GM13976 (cell line): ENCODE results near the gene DSCAM.

ENCODE experiments used
- DNase-seq: peaks from one replicate; pipeline ENCODE4 v3.0.0; 2012; ENCODE audit warnings: low spot score
- CTCF ChIP-seq: IDR thresholded peaks from 2 replicates; pipeline ENCODE4 v1.5.1; 2012; ENCODE audit warnings: borderline replicate concordance, mild to moderate bottlenecking; ENCODE audit not compliant: insufficient read depth; ENCODE audit errors: extremely low read depth, missing control alignments, control extremely low read depth
- in situ Hi-C: fragments of 300-500 bp; cut with MboI; formaldehyde crosslinking; loops from one replicate; pipeline ENCODE4 v1.12.0; 2022; ENCODE audit warnings: low sequenced_read_pairs, mixed read lengths, inconsistent platforms; ENCODE audit not compliant: unreplicated experiment

Gene DSCAM

GRCh38 chr21:40636026-40636425 is 210.9 kb downstream of the DSCAM start:
- in situ Hi-C loops, result no loop called here
- DNase-seq, result no peak
- TF ChIP-seq CTCF, result no peak

GRCh38 chr21:40635391-40635790 is 211.6 kb downstream of the DSCAM start:
- TF ChIP-seq CTCF, result no peak
- DNase-seq, result no peak
- in situ Hi-C loops, result no loop called here

GRCh38 chr21:40634141-40634540 is 212.8 kb downstream of the DSCAM start:
- DNase-seq, result no peak
- no peak for TF ChIP-seq CTCF
- in situ Hi-C loops, result no loop called here

GRCh38 chr21:40633048-40633447 is 213.9 kb downstream of the DSCAM start:
- DNase-seq, result no peak
- no peak for TF ChIP-seq CTCF
- in situ Hi-C loops, result no loop called here

- DNase-seq, result no peak
- in situ Hi-C loops, result no loop called here
- TF ChIP-seq CTCF, result no peak
Observed at GRCh38 chr21:40631211-40631610, 215.7 kb downstream of the DSCAM start.

GRCh38 chr21:40625991-40626390 is 221.0 kb downstream of the DSCAM start:
- TF ChIP-seq CTCF, result no peak
- DNase-seq, result no peak
- in situ Hi-C loops, result no loop called here

- in situ Hi-C loops, result no loop called here
- TF ChIP-seq CTCF, result no peak
- DNase-seq, result no peak
Observed at GRCh38 chr21:40623528-40623927, 223.4 kb downstream of the DSCAM start.
